PFSK-1 (cell line): ENCODE data around the gene EDRF1.

ENCODE experiments used
- POLR2AphosphoS5 ChIP-seq: IDR thresholded peaks from 2 replicates; pipeline ENCODE4 v1.6.1; 2012; ENCODE audit warnings: low read depth, mild to moderate bottlenecking, control low read depth, low read length, moderate library complexity
- TAF1 ChIP-seq: IDR thresholded peaks from 2 replicates; pipeline ENCODE4 v1.6.1; 2012; ENCODE audit warnings: low read length, control low read depth, borderline replicate concordance; ENCODE audit not compliant: insufficient read depth

DNA sequence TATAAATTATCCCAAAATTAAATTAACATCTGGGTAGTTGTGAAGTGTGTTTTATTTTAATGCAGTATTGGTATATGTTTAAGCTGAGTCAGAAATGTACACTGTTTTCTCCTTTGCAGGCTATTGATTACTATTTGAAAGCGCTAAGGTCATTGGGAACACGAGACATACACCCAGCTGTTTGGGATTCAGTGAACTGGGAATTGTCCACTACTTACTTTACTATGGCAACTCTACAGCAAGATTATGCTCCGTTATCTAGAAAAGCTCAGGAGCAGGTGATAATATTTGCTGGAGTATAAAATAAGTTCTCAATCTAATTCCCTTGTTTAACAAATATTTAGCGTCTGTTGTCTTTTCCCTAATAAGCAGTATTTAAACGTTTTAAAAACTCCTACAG is 27.9 kb downstream of the EDRF1 start:
- TF ChIP-seq TAF1 (no peak), POLR2AphosphoS5 (no peak)
